Measurements from ENCODE around the gene PRRT4.

PRRT4 gene

GRCh38 chr7:128392446-128393327 lies 31.2 kb upstream of the PRRT4 start:
- TF ChIP-seq CTCF (IDR thresholded peaks at IDR 0.05) = no peak
- peak overlapping the region; percentile 22 for H3K27ac Mint-ChIP-seq
- DNase-seq = no peak
- H3K27me3 Mint-ChIP-seq (ENCODE audit: low read depth, poor library complexity) = peaks cover 7% of the 10 kb centered on the region
- H3K9me3 Mint-ChIP-seq = no peaks in the 10 kb centered on the region
- peaks cover 7% of the 10 kb centered on the region for H3K36me3 Mint-ChIP-seq (ENCODE audit: low read depth)
- peaks cover 26% of the 10 kb centered on the region for H3K4me1 Mint-ChIP-seq
- no peak overlapping the region for H3K4me3 Mint-ChIP-seq

GRCh38 chr7:128391805-128392204 lies 30.3 kb upstream of the PRRT4 start:
- peaks cover 16% of the 10 kb centered on the region for H3K27me3 Mint-ChIP-seq (ENCODE audit: low read depth, poor library complexity)
- no peak for TF ChIP-seq CTCF (IDR thresholded peaks at IDR 0.05)

GRCh38 chr7:128390871-128391565 lies 29.5 kb upstream of the PRRT4 start:
- DNase-seq = no peak
- H3K4me3 Mint-ChIP-seq = no peak overlapping the region
- H3K27me3 Mint-ChIP-seq (ENCODE audit: low read depth, poor library complexity) = peaks cover 20% of the 10 kb centered on the region
- no peaks in the 10 kb centered on the region for H3K36me3 Mint-ChIP-seq (ENCODE audit: low read depth)
- no peak overlapping the region for H3K27ac Mint-ChIP-seq
- peaks cover 26% of the 10 kb centered on the region for H3K4me1 Mint-ChIP-seq
- no peaks in the 10 kb centered on the region for H3K9me3 Mint-ChIP-seq
- no peak for TF ChIP-seq CTCF (IDR thresholded peaks at IDR 0.05)

More at GRCh38 chr7:128391805-128392204, 30.3 kb upstream of the PRRT4 start:
- no peak overlapping the region for H3K4me3 Mint-ChIP-seq
- H3K9me3 Mint-ChIP-seq = no peaks in the 10 kb centered on the region
- peaks cover 26% of the 10 kb centered on the region for H3K4me1 Mint-ChIP-seq
- no peak overlapping the region for H3K27ac Mint-ChIP-seq
- no peak for DNase-seq
- peaks cover 3% of the 10 kb centered on the region for H3K36me3 Mint-ChIP-seq (ENCODE audit: low read depth)

GRCh38 chr7:128389618-128390329 lies 28.3 kb upstream of the PRRT4 start:
- H3K9me3 Mint-ChIP-seq = no peaks in the 10 kb centered on the region
- no peaks in the 10 kb centered on the region for H3K36me3 Mint-ChIP-seq (ENCODE audit: low read depth)
- H3K27me3 Mint-ChIP-seq (ENCODE audit: low read depth, poor library complexity) = peaks cover 23% of the 10 kb centered on the region
- TF ChIP-seq CTCF (IDR thresholded peaks at IDR 0.05) = no peak
- H3K4me3 Mint-ChIP-seq = no peak overlapping the region
- H3K4me1 Mint-ChIP-seq = peaks cover 26% of the 10 kb centered on the region
- DNase-seq = no peak
- H3K27ac Mint-ChIP-seq = no peak overlapping the region

GRCh38 chr7:128389085-128389617 lies 27.7 kb upstream of the PRRT4 start:
- H3K27ac Mint-ChIP-seq = no peak overlapping the region

More at GRCh38 chr7:128389085-128389617, 27.7 kb upstream of the PRRT4 start:
- no peak for TF ChIP-seq CTCF (IDR thresholded peaks at IDR 0.05)
- no peaks in the 10 kb centered on the region for H3K36me3 Mint-ChIP-seq (ENCODE audit: low read depth)
- no peak overlapping the region for H3K4me3 Mint-ChIP-seq
- no peaks in the 10 kb centered on the region for H3K9me3 Mint-ChIP-seq
- DNase-seq = peak; percentile 31
- peaks cover 26% of the 10 kb centered on the region for H3K4me1 Mint-ChIP-seq
- H3K27me3 Mint-ChIP-seq (ENCODE audit: low read depth, poor library complexity) = peaks cover 23% of the 10 kb centered on the region
